GM23248 (cell line): ENCODE measurements around the gene CLCN7. TPM values are rescaled to one million over a fixed set of nuclear protein-coding genes. Genes with fewer than 3 reads are reported as not detected.

Experiments
- DNase-seq: peaks from one replicate; pipeline ENCODE4 v3.0.0-alpha.2; 2015
- H2AFZ ChIP-seq: fragments of 200-600 bp; sonication (generic); 2 replicates; pipeline ENCODE4 v1.6.1; 2016; ENCODE audit warnings: antibody characterized with exemption
- H3F3A ChIP-seq: fragments of 200-600 bp; sonication (generic); 2 replicates; pipeline ENCODE4 v1.6.1; 2016; ENCODE audit warnings: mild to moderate bottlenecking, antibody characterized with exemption, mixed run types; ENCODE audit not compliant: insufficient read depth
- H3K27ac ChIP-seq: fragments of 200-600 bp; sonication (generic); 2 replicates; pipeline ENCODE4 v1.5.1; 2016; ENCODE audit warnings: mild to moderate bottlenecking
- H3K27me3 ChIP-seq: fragments of 200-600 bp; sonication (generic); replicated peaks from 2 replicates; pipeline ENCODE4 v1.6.1; 2016; ENCODE audit warnings: mild to moderate bottlenecking; ENCODE audit not compliant: insufficient read depth
- H3K36me3 ChIP-seq: fragments of 200-600 bp; sonication (generic); 2 replicates; pipeline ENCODE4 v1.6.1; 2016; ENCODE audit warnings: low read depth, mild to moderate bottlenecking
- H3K4me1 ChIP-seq: fragments of 200-600 bp; sonication (generic); 2 replicates; pipeline ENCODE4 v1.6.1; 2016; ENCODE audit warnings: mild to moderate bottlenecking; ENCODE audit not compliant: insufficient read depth
- H3K4me2 ChIP-seq: fragments of 200-600 bp; sonication (generic); one replicate; pipeline ENCODE4 v1.6.1; 2016; ENCODE audit warnings: mild to moderate bottlenecking; ENCODE audit not compliant: unreplicated experiment
- H3K4me3 ChIP-seq: fragments of 200-600 bp; sonication (generic); 2 replicates; pipeline ENCODE4 v1.5.1; 2016; ENCODE audit warnings: mild to moderate bottlenecking
- H3K79me2 ChIP-seq: fragments of 200-600 bp; sonication (generic); 2 replicates; pipeline ENCODE4 v1.6.1; 2016; ENCODE audit warnings: mild to moderate bottlenecking; ENCODE audit not compliant: insufficient read depth
- H3K9ac ChIP-seq: fragments of 200-600 bp; sonication (generic); 2 replicates; pipeline ENCODE4 v1.6.1; 2016; ENCODE audit warnings: mild to moderate bottlenecking
- H3K9me2 ChIP-seq: fragments of 200-600 bp; sonication (generic); 2 replicates; pipeline ENCODE4 v1.6.1; 2016; ENCODE audit warnings: mixed run types, mild to moderate bottlenecking, moderate library complexity; ENCODE audit not compliant: insufficient read depth
- H3K9me3 ChIP-seq: fragments of 200-600 bp; sonication (generic); one replicate; pipeline ENCODE4 v1.6.1; 2017; ENCODE audit warnings: low read depth
- H4K20me1 ChIP-seq: fragments of 200-600 bp; sonication (generic); 2 replicates; pipeline ENCODE4 v1.6.0; 2016; ENCODE audit not compliant: insufficient read depth
- EZH2 ChIP-seq: fragments of 200-600 bp; sonication (generic); IDR thresholded peaks from 2 replicates; pipeline ENCODE4 v1.6.1; 2018; ENCODE audit warnings: antibody characterized with exemption, mild to moderate bottlenecking; ENCODE audit not compliant: insufficient read depth, poor library complexity, severe bottlenecking
- EZH2phosphoT487 ChIP-seq: fragments of 200-600 bp; sonication (generic); IDR thresholded peaks from 2 replicates; pipeline ENCODE4 v1.6.1; 2018; ENCODE audit warnings: antibody characterized with exemption, moderate library complexity, mild to moderate bottlenecking, low read depth; ENCODE audit not compliant: insufficient read depth
- WGBS, 2 experiments: methylation state at CpG; one replicate each; pipeline ENCODE4 v1.1.6; 2015 to 2017; ENCODE audit warnings: low lambda C conversion rate in 2 of 2, low coverage in 1 of 2; ENCODE audit errors: missing lambda C conversion rate in 2 of 2; 5-methylcytosine and 5-hydroxymethylcytosine counted together
- in situ Hi-C: fragments of 300-500 bp; cut with MboI; formaldehyde crosslinking; loops from 2 replicates; pipeline ENCODE4 v1.15.0; 2020
- polyA plus RNA-seq: library from polyadenylated mRNA; unstranded; fragments of >200 nt; fragmentation: Nextera tagmentation; extraction: Ambion mirVana; gene quantifications from 2 replicates; pipeline ENCODE4 v1.2.1, GENCODE V29; 2016
- total RNA-seq: library from RNA; depleted of rRNA; stranded (reverse); fragments of >200 nt; shearing (Covaris generic); gene quantifications from 2 replicates; pipeline ENCODE4 v1.2.3, GENCODE V29; 2014

The CLCN7 gene
- total and polyA plus RNA-seq, 2 experiments from 2014 or later: 33.6 to 39.3 TPM

GRCh38 chr16:1493746-1494094, 18.9 kb upstream of the CLCN7 start:
- H3K9me2 ChIP-seq: no peaks in the 10 kb centered on the region
- H3K4me2 ChIP-seq: peak overlapping the region; percentile 60
- DNase-seq: peak; percentile 61
- H3K4me3 ChIP-seq: peak overlapping the region; percentile 79
- no peaks in the 10 kb centered on the region for H3F3A ChIP-seq
- no peaks in the 10 kb centered on the region for H4K20me1 ChIP-seq
- peak overlapping the region; percentile 88 for H3K9ac ChIP-seq
- peak overlapping the region; percentile 73 for H3K27ac ChIP-seq
- WGBS, 2 experiments: 1 to 3% methylated on average over 19 to 27 of the region's 30 CpGs
- TF ChIP-seq EZH2phosphoT487 (no peak), EZH2 (no peak)
- in situ Hi-C loops: no loop called here
- no peaks in the 10 kb centered on the region; the same call in 1 of the 2 replicates for H3K36me3 ChIP-seq
- peak overlapping the region; percentile 95 for H2AFZ ChIP-seq
- no peaks in the 10 kb centered on the region for H3K9me3 ChIP-seq
- H3K27me3 ChIP-seq: no peaks in the 10 kb centered on the region
- H3K4me1 ChIP-seq: peaks cover 10% of the 10 kb centered on the region; the same call in 1 of the 2 replicates
- H3K79me2 ChIP-seq: 0 out of 2 replicates have a peak, but pooled peaks cover 22% of the 10 kb centered on the region

GRCh38 chr16:1492923-1493745, 18.3 kb upstream of the CLCN7 start, which contains the start of gene TELO2:
TSS of gene TELO2 (plus strand) at chr16:1493360. CDS start at chr16:1494282, 922 bp downstream.
- Histone ChIP-seq H3K4me2 (peak within 1 kb of the TSS; percentile 85), H3K27me3 (no peaks in the 10 kb centered on the region), H3K36me3 (no peaks in the 10 kb centered on the region; the same call in 1 of the 2 replicates), H3K9me2 (no peaks in the 10 kb centered on the region), H3K4me1 (peaks cover 10% of the 10 kb centered on the region; the same call in 1 of the 2 replicates), H3F3A (no peaks in the 10 kb centered on the region), H4K20me1 (no peaks in the 10 kb centered on the region), H3K79me2 (0 out of 2 replicates have a peak, but pooled peaks cover 22% of the 10 kb centered on the region), H3K9ac (peak within 1 kb of the TSS; percentile 88), H3K27ac (peak within 1 kb of the TSS; percentile 73), H3K4me3 (peak within 1 kb of the TSS; percentile 79), H2AFZ (peak within 1 kb of the TSS; percentile 95), H3K9me3 (no peaks in the 10 kb centered on the region)
- peak; percentile 90 for DNase-seq
- TF ChIP-seq EZH2: no peak
- TF ChIP-seq EZH2phosphoT487: no peak
- in situ Hi-C loops: no loop called here
- WGBS, 2 experiments: 2 to 4% methylated on average over 49 to 71 of the region's 89 CpGs

GRCh38 chr16:1492082-1492922, 17.5 kb upstream of the CLCN7 start:
- H3K9me2 ChIP-seq: no peaks in the 10 kb centered on the region
- H3K36me3 ChIP-seq: no peaks in the 10 kb centered on the region; the same call in 1 of the 2 replicates
- peak overlapping the region; percentile 85 for H3K4me2 ChIP-seq
- H3K4me1 ChIP-seq: peaks cover 10% of the 10 kb centered on the region; the same call in 1 of the 2 replicates
- WGBS, 2 experiments: 80 to 84% methylated on average over 23 of the region's 23 CpGs
- 0 out of 2 replicates have a peak, but pooled peaks cover 22% of the 10 kb centered on the region for H3K79me2 ChIP-seq
- no peaks in the 10 kb centered on the region for H4K20me1 ChIP-seq
- DNase-seq: no peak
- in situ Hi-C loops: no loop called here
- no peak for TF ChIP-seq EZH2
- TF ChIP-seq EZH2phosphoT487: no peak
- H3K4me3 ChIP-seq: peak overlapping the region; percentile 79
- H3K9ac ChIP-seq: peak overlapping the region; percentile 88
- H3F3A ChIP-seq: no peaks in the 10 kb centered on the region
- H3K27me3 ChIP-seq: no peaks in the 10 kb centered on the region
- no peaks in the 10 kb centered on the region for H3K9me3 ChIP-seq
- 0 out of 2 replicates have a peak overlapping the region, but pooled peaks have one; percentile 73 for H3K27ac ChIP-seq
- peak overlapping the region; percentile 95 for H2AFZ ChIP-seq

DNA sequence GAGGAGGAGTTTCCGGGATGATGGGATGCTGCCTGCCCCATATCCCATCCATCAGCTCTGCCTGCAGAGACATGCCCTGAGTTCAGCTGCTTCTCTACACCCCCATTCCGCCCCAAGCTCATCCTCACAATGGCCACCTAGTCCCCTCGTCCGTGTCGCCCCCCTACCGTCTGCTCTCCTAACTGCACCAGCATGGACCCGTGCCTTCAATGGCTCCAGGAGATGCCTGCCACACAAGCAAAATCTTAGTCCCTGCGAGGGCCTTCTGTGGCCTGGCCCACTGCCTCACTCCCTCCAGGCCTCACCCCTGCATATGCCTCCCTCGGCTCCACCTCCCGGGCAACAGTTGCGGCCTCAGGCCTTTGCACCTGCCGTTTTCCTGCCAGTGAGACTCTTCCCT, 16.5 kb upstream of the CLCN7 start:
- Histone ChIP-seq H2AFZ (no peak overlapping the region), H3K9ac (no peak overlapping the region), H3K36me3 (no peaks in the 10 kb centered on the region; the same call in 1 of the 2 replicates), H3K79me2 (0 out of 2 replicates have a peak, but pooled peaks cover 16% of the 10 kb centered on the region), H3K4me1 (peaks cover 10% of the 10 kb centered on the region; the same call in 1 of the 2 replicates), H3K27me3 (no peaks in the 10 kb centered on the region), H3K9me2 (no peaks in the 10 kb centered on the region), H3K4me2 (no peak overlapping the region), H4K20me1 (no peaks in the 10 kb centered on the region), H3K9me3 (no peaks in the 10 kb centered on the region), H3F3A (no peaks in the 10 kb centered on the region), H3K4me3 (no peak overlapping the region), H3K27ac (no peak overlapping the region)
- TF ChIP-seq EZH2 (no peak), EZH2phosphoT487 (no peak)
- DNase-seq: no peak
- 89 to 90% methylated on average over 12 of the region's 12 CpGs for WGBS, 2 experiments
- in situ Hi-C loops: no loop called here
